OCI-LY1 (cell line): ENCODE results near the gene GLP2R.

ENCODE experiments used
- H2AFZ ChIP-seq: fragments of 200-600 bp; sonication (generic), shearing (Covaris generic); 2 replicates; pipeline ENCODE4 v1.6.0; 2014; ENCODE audit warnings: antibody characterized with exemption, mild to moderate bottlenecking, low read length
- H3F3A ChIP-seq: fragments of 200-600 bp; sonication (generic), shearing (Covaris generic); 2 replicates; pipeline ENCODE4 v1.6.0; 2014; ENCODE audit warnings: mild to moderate bottlenecking, antibody characterized with exemption, low read length, moderate library complexity; ENCODE audit not compliant: insufficient read depth
- H3K27ac ChIP-seq: fragments of 200-600 bp; sonication (generic); 2 replicates; pipeline ENCODE4 v1.5.1; 2014; ENCODE audit warnings: low read length, mixed run types, mild to moderate bottlenecking, low read depth; ENCODE audit not compliant: poor library complexity, severe bottlenecking
- H3K27me3 ChIP-seq: fragments of 200-600 bp; sonication (generic); 2 replicates; pipeline ENCODE4 v1.6.0; 2014; ENCODE audit warnings: antibody characterized with exemption, mild to moderate bottlenecking, low read length, moderate library complexity; ENCODE audit not compliant: insufficient read depth
- H3K36me3 ChIP-seq: fragments of 200-600 bp; sonication (generic); 2 replicates; pipeline ENCODE4 v1.6.1; 2014; ENCODE audit warnings: mild to moderate bottlenecking, antibody characterized with exemption, low read length, moderate library complexity, mixed read lengths; ENCODE audit not compliant: insufficient read depth
- H3K4me1 ChIP-seq: fragments of 200-600 bp; sonication (generic); 2 replicates; pipeline ENCODE4 v1.5.1; 2014; ENCODE audit warnings: mild to moderate bottlenecking, low read length, moderate library complexity; ENCODE audit not compliant: insufficient read depth, severe bottlenecking
- H3K4me2 ChIP-seq: fragments of 200-600 bp; sonication (generic), shearing (Covaris generic); 2 replicates; pipeline ENCODE4 v1.6.1; 2014; ENCODE audit warnings: low read length
- H3K4me3 ChIP-seq: fragments of 200-600 bp; sonication (generic); 2 replicates; pipeline ENCODE4 v1.5.1; 2014; ENCODE audit warnings: low read length, low read depth, mild to moderate bottlenecking, mixed read lengths; ENCODE audit not compliant: poor library complexity, severe bottlenecking
- H3K79me2 ChIP-seq: fragments of 200-600 bp; shearing (Covaris generic); 2 replicates; pipeline ENCODE4 v1.6.1; 2016; ENCODE audit warnings: mixed run types, low read length, mixed read lengths; ENCODE audit not compliant: insufficient read depth
- H3K9ac ChIP-seq: fragments of 200-600 bp; sonication (generic), shearing (Covaris generic); 2 replicates; pipeline ENCODE4 v1.6.1; 2014; ENCODE audit warnings: mild to moderate bottlenecking, low read length, mixed read lengths
- H3K9me2 ChIP-seq: fragments of 200-600 bp; sonication (generic), shearing (Covaris generic); 2 replicates; pipeline ENCODE4 v1.6.1; 2014; ENCODE audit warnings: low read depth, mild to moderate bottlenecking, low read length, mixed read lengths
- H3K9me3 ChIP-seq: fragments of 200-600 bp; shearing (Covaris generic); 2 replicates; pipeline ENCODE4 v1.6.1; 2014; ENCODE audit warnings: low read length, mixed read lengths
- H4K20me1 ChIP-seq: fragments of 200-600 bp; sonication (generic), shearing (Covaris generic); 2 replicates; pipeline ENCODE4 v1.6.0; 2016; ENCODE audit warnings: mild to moderate bottlenecking, low read length; ENCODE audit not compliant: insufficient read depth
- CTCF ChIP-seq: fragments of 200-600 bp; sonication (generic), shearing (Covaris generic); IDR thresholded peaks from 2 replicates; pipeline ENCODE4 v1.5.1; 2017; ENCODE audit warnings: mild to moderate bottlenecking, antibody characterized with exemption, low read length, moderate library complexity, mixed read lengths
- EZH2 ChIP-seq: fragments of 200-600 bp; sonication (generic), shearing (Covaris generic); IDR thresholded peaks from 2 replicates; pipeline ENCODE4 v1.8.0; 2017; ENCODE audit warnings: borderline replicate concordance, mixed run types, mild to moderate bottlenecking, antibody characterized with exemption, low read length, moderate library complexity, mixed read lengths

The GLP2R gene

GRCh38 chr17:9924735-9925191 is 99.0 kb downstream of the GLP2R start:
- no peaks in the 10 kb centered on the region for H3K27me3 ChIP-seq
- no peaks in the 10 kb centered on the region for H3F3A ChIP-seq
- TF ChIP-seq EZH2 (no peak), CTCF (peak; percentile 78)
- no peaks in the 10 kb centered on the region for H3K9me2 ChIP-seq
- no peaks in the 10 kb centered on the region for H4K20me1 ChIP-seq
- H3K4me2 ChIP-seq, result no peak overlapping the region
- no peaks in the 10 kb centered on the region for H3K36me3 ChIP-seq
- H3K27ac ChIP-seq, result no peak overlapping the region
- no peaks in the 10 kb centered on the region for H3K79me2 ChIP-seq
- H3K9me3 ChIP-seq, result no peaks in the 10 kb centered on the region
- no peak overlapping the region for H3K9ac ChIP-seq
- H3K4me3 ChIP-seq, result no peak overlapping the region
- no peak overlapping the region for H2AFZ ChIP-seq
- no peaks in the 10 kb centered on the region for H3K4me1 ChIP-seq

GRCh38 chr17:9925457-9925856 is 99.7 kb downstream of the GLP2R start:
- no peaks in the 10 kb centered on the region for H3K79me2 ChIP-seq
- TF ChIP-seq CTCF, result no peak
- no peak for TF ChIP-seq EZH2
- H3K27me3 ChIP-seq, result no peaks in the 10 kb centered on the region
- H3K9me2 ChIP-seq, result no peaks in the 10 kb centered on the region
- no peak overlapping the region for H3K4me2 ChIP-seq
- H4K20me1 ChIP-seq, result no peaks in the 10 kb centered on the region
- H3K4me1 ChIP-seq, result no peaks in the 10 kb centered on the region
- no peaks in the 10 kb centered on the region for H3K36me3 ChIP-seq
- H3K9ac ChIP-seq, result no peak overlapping the region
- H2AFZ ChIP-seq, result no peak overlapping the region
- H3K9me3 ChIP-seq, result no peaks in the 10 kb centered on the region
- no peaks in the 10 kb centered on the region for H3F3A ChIP-seq
- no peak overlapping the region for H3K27ac ChIP-seq
- no peak overlapping the region for H3K4me3 ChIP-seq

- Histone ChIP-seq H3K79me2 (no peaks in the 10 kb centered on the region), H3K9me3 (no peaks in the 10 kb centered on the region), H3K9me2 (no peaks in the 10 kb centered on the region), H3K4me1 (no peaks in the 10 kb centered on the region), H2AFZ (no peak overlapping the region), H3K27me3 (no peaks in the 10 kb centered on the region), H3K9ac (no peak overlapping the region), H3K27ac (no peak overlapping the region), H3K4me2 (no peak overlapping the region), H3F3A (no peaks in the 10 kb centered on the region), H3K36me3 (no peaks in the 10 kb centered on the region), H3K4me3 (no peak overlapping the region), H4K20me1 (no peaks in the 10 kb centered on the region)
- no peak for TF ChIP-seq EZH2
- no peak for TF ChIP-seq CTCF
Observed at GRCh38 chr17:9926150-9926804, 100.6 kb downstream of the GLP2R start.
